Hematopoietic multipotent progenitor cell treated with erythropoietin and hydrocortisone succinate and interleukin-3 and kit ligand, for 6 days (in vitro differentiated cells): ENCODE results near the gene SCD5.

Experiments used
- DNase-seq: peaks from one replicate; pipeline ENCODE4 v3.0.0-alpha.2; 2015

Gene SCD5

DNA sequence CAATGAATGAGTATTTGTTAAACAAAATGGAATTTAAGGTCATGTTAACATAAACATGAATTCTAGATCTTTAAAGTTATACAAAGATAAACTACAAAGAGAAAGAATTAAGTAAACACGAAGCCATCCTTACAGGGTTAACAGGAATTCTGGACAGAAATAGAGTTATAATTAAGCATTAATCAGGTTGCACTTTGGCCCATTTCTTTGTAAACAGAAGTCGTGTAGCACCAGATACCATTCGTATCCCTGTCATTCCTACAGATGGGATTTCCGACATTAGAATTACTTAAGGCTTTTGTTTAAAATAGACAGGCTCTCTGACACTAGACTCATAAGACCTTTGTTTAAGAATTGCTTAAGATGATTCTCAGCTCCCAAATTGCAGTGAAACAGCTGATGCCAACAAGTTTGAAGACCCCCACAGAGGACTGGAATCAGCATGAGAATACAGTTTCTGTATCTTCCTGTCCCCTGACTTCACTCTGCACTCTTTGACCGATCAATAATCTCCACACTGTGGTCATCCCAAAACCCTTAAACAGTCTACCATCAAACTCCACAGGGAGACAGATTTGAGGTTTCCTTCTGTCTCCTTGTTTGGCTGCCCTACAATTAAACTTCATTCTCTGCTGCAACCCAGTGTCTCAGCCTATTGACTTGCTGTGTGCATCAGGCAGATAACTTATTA lies 214.6 kb downstream of the SCD5 start:
- no peak for DNase-seq

GRCh38 chr4:82579932-82580331 lies 218.7 kb downstream of the SCD5 start:
- no peak for DNase-seq
